KOPT-K1 (cell line): Measurements from ENCODE around the gene EED.

Experiments used
- H3K27ac ChIP-seq: fragments of 200-600 bp; sonication (generic); 2 replicates; pipeline ENCODE4 v1.5.1; 2016; ENCODE audit warnings: antibody characterized with exemption, mild to moderate bottlenecking, low read depth, low read length; ENCODE audit not compliant: poor library complexity, severe bottlenecking
- H3K36me3 ChIP-seq: fragments of 200-600 bp; sonication (generic); 2 replicates; pipeline ENCODE4 v1.5.1; 2017; ENCODE audit warnings: antibody characterized with exemption, mild to moderate bottlenecking, low read length, moderate library complexity; ENCODE audit not compliant: insufficient read depth
- H3K9me3 ChIP-seq: fragments of 200-600 bp; sonication (generic); 2 replicates; pipeline ENCODE4 v1.5.1; 2017; ENCODE audit warnings: antibody characterized with exemption, low read length, mild to moderate bottlenecking; ENCODE audit not compliant: insufficient read depth, poor library complexity, severe bottlenecking

EED gene

DNA sequence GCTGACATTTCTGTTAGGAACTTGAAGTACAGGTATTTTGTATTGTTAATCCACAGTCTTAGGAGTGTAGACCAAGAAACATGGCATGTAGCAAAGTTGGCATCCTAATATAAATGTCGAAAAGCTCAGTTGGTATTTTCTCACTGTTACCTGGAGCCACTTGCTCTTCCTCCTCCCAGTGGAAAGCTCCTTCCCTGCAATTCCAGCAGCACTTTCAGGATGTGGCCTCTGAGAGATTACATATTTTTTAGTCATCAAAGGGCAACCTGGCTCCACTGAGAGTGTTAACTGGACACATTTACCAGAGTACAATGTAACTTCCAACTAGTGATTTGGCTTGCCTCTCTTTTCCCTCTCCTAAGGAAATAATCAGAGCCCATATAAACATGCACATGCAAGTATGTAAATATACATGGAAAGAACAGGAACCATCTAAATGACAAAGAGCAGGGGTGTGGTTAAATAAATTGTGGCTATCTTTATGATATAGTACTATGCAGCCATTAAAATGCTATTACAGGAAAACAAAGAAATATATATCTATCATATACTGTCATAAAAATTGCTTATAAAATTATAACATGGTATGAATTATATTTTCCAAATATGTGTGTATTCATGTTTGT is 14.3 kb upstream of the EED start:
- H3K27ac ChIP-seq = no peak overlapping the region

DNA sequence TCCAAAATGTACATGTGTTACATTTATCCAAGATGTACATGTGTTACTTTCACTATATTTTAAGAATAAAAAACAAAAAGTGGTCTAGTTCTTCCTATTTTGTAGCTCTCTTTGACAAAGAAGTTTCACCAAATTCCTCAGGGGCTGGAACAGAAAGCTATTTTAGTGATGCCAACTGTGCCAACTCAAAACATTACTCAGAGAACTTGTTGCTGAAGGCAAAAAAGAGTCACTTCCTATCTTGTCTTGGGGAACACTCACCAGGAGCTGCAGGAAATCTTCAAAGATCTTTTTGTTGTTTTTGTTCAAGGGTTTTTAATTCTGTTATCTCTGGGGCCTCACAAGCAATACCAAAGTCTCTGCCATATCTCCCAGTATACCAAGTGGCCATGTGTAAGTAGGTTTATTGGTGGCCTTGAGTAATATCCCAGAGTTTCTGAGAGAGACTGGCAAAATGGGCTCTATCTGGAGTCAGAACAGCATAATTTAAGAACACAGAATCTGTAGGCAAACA is 13.6 kb upstream of the EED start:
- Histone ChIP-seq H3K27ac (no peak overlapping the region), H3K9me3 (no peaks in the 10 kb centered on the region), H3K36me3 (no peaks in the 10 kb centered on the region)

More for the DNA sequence above, 14.3 kb upstream of the EED start:
- H3K36me3 ChIP-seq = no peaks in the 10 kb centered on the region
- H3K9me3 ChIP-seq = peaks cover 2% of the 10 kb centered on the region

DNA sequence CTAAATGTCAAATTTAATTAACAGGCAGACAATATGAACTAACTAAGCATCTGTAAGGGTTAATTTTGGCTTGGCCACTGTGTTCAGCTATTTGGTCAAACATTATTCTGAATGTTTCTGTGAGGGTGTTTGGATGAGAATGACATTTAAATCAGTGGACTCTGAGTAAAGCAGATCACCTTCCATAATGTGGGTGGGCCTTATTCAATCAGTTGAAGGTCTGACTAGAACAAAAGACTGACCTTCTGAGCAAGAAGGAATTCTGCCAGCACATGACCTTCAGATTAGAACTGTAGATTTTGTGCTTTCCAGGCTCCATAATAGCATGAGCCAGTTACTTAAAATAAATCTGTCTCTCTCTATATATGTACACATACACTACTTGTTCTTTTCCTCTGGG is 12.0 kb upstream of the EED start:
- H3K9me3 ChIP-seq = no peaks in the 10 kb centered on the region
- no peak overlapping the region for H3K27ac ChIP-seq
- no peaks in the 10 kb centered on the region for H3K36me3 ChIP-seq

DNA sequence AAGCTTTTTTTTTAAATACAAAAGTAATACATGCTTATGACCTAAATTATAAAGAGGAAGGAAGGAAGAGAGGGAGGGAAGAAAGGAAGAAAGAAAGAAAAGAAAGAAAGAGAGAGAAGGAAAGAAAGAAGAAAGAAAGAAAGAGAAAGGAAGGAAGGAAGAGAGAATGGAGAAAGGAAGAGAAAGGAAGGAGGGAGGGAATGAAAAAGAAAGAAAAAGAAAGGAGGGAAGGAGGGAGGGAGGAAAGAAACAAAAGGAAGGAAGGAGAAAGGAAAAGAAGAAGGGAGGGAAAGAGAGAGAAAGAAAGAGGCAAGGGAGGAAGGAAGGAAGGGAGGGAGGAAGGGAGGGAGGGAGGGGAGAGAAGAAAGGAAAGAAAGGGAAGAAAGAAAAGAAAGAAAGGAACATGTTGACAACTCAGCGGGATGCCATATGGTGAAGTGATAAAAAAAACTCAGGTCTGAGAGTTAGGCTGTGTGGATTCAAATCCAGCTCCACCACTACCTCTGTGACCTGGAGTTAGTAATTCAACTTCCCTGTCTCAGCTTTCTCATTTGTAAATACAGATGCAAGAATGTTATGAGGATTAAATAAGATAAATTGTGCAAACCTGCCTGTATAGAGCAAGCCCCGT is 9.6 kb upstream of the EED start:
- Histone ChIP-seq H3K27ac (no peak overlapping the region), H3K36me3 (no peaks in the 10 kb centered on the region), H3K9me3 (no peaks in the 10 kb centered on the region)

DNA sequence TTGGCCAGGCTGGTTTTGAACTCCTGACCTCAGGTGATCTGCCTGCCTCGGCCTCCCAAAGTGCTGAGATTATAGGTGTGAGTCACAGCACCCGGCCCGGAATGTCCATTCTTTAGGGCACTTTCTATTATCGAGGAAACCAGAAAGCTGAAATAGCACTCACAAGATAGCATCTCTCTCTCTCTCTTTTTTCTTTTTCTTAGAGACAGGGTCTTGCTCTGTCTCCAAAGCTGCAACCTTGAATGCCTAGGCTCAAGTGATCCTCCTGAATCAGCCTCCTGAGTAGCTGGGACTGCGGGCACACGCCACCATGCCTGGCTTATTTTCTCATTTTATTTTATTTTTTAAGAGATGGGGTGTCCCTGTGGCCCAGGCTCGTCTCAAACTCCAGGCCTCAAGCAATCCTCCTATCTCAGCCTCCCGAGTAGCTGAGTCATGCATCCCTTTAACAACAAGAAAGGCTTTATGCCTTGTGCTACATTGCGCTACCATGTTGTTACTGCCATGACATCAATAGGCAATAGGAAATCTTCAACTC is 7.2 kb upstream of the EED start:
- no peaks in the 10 kb centered on the region for H3K9me3 ChIP-seq
- H3K27ac ChIP-seq = no peak overlapping the region
- H3K36me3 ChIP-seq = no peaks in the 10 kb centered on the region

DNA sequence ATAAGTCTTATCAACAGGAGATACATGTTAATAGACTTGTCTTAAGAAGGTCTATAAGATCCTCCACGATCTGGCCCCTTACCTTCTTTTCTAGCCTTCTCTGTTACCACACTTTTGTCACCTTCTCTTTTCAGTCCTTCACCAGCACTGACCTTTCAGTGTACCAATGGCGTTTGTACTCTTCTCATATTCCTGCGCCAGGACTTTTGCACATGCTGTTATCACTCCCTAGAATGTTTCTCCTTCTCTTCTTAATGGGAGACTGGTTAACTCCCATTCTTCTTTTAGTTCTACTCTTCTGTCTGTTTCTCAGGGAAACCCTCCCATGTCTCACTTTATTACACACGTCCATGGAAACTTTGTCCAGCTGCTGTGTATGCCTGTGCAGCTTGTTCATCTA is 4.4 kb upstream of the EED start:
- Histone ChIP-seq H3K36me3 (no peaks in the 10 kb centered on the region), H3K9me3 (no peaks in the 10 kb centered on the region), H3K27ac (no peak overlapping the region)

- Histone ChIP-seq H3K9me3 (no peaks in the 10 kb centered on the region), H3K36me3 (no peaks in the 10 kb centered on the region), H3K27ac (no peak overlapping the region)
These were observed 2.5 kb upstream of the EED start for GRCh38 chr11:86241956-86242535.

- no peak overlapping the region for H3K27ac ChIP-seq
- H3K9me3 ChIP-seq = no peaks in the 10 kb centered on the region
- no peaks in the 10 kb centered on the region for H3K36me3 ChIP-seq
These were observed 1.2 kb upstream of the EED start for GRCh38 chr11:86243396-86243795.

- Histone ChIP-seq H3K27ac (peak overlapping the region; percentile 93), H3K36me3 (no peaks in the 10 kb centered on the region), H3K9me3 (no peaks in the 10 kb centered on the region)
These were observed 461 bp upstream of the EED start for GRCh38 chr11:86244063-86244521.

- H3K27ac ChIP-seq = peak overlapping the region; percentile 93
- H3K9me3 ChIP-seq = no peaks in the 10 kb centered on the region
- H3K36me3 ChIP-seq = peaks cover 6% of the 10 kb centered on the region
These were observed 1.1 kb downstream of the EED start for GRCh38 chr11:86245369-86246292.

DNA sequence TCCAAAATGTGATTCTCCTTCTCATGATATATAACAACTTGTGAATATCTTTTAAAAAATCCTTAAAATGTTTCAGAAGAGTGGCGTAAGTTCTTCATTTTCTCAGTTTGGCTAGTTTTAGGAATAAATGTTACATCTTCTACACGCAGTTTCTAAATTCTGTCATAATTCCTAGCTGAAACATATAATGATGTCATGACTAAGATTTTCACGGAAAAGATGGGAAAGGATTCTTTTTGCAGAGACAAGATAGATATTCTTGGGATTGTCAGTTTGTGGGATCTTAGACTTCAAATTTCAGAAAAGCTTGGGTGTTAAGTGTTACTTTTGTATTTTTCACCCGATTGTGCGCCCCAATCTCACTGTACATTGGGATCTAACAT is 1.7 kb downstream of the EED start:
- Histone ChIP-seq H3K9me3 (no peaks in the 10 kb centered on the region), H3K36me3 (peaks cover 10% of the 10 kb centered on the region), H3K27ac (no peak overlapping the region)

DNA sequence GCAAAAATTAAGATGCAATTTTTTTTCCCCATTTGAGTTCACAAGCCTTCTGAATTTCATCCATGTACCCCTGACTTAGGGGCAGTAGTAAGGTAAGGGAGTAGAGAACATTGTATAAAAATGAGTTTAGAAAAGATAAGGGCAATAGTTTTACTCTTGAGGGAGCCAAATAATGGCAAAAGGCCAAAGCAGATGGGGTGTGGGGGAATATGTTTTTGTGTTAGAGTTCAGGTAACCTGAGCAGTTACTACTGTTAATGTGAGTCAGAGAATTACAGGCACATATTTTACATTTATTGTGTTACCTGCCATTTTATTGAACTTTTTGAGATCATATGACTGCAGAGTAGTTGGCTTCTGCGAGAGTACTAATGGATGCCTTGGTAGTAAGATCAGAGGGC is 3.1 kb downstream of the EED start:
- peaks cover 18% of the 10 kb centered on the region for H3K36me3 ChIP-seq
- no peak overlapping the region for H3K27ac ChIP-seq
- no peaks in the 10 kb centered on the region for H3K9me3 ChIP-seq

- Histone ChIP-seq H3K36me3 (peaks cover 25% of the 10 kb centered on the region), H3K27ac (no peak overlapping the region), H3K9me3 (no peaks in the 10 kb centered on the region)
These were observed 4.1 kb downstream of the EED start for GRCh38 chr11:86248609-86249008.

GRCh38 chr11:86249307-86250098 is 5.0 kb downstream of the EED start:
- Histone ChIP-seq H3K27ac (no peak overlapping the region), H3K9me3 (no peaks in the 10 kb centered on the region), H3K36me3 (peaks cover 25% of the 10 kb centered on the region)
